Tibial nerve (tissue), 3 donors: Measurements from ENCODE around the gene TRIM52.

Experiments used
- CTCF ChIP-seq, 5 experiments: fragments of 200-600 bp in 3 of 5; fragments of 450-650 bp in 2 of 5; sonication (generic) in 3 of 5; IDR thresholded peaks; one replicate each; pipeline ENCODE4 v1.5.1; 2016 to 2019; ENCODE audit warnings: antibody characterized with exemption in 5 of 5, mild to moderate bottlenecking in 3 of 5, moderate library complexity in 2 of 5
- POLR2A ChIP-seq, 2 donors: fragments of 450-650 bp; IDR thresholded peaks; one replicate each; pipeline ENCODE4 v1.6.1; 2017; ENCODE audit warnings: antibody characterized with exemption in 2 of 2, mild to moderate bottlenecking in 2 of 2, moderate library complexity in 2 of 2

- TF ChIP-seq CTCF (IDR thresholded peaks at IDR 0.05): no peak
- no peak for TF ChIP-seq POLR2A (IDR thresholded peaks at IDR 0.05)
These were observed 29.5 kb downstream of the TRIM52 start for GRCh38 chr5:181231432-181231831.
